HepG2 (cell line): Measurements from ENCODE around the gene HSD3B1. TPM values are rescaled to one million over a fixed set of nuclear protein-coding genes. Genes with fewer than 3 reads are reported as not detected.

Experiments used
- ATAC-seq: fragments of 200-7000 bp; cut with Tn5 transposase; 3 replicates; pipeline ENCODE4 v1.9.1; 2020; ENCODE audit warnings: mild to moderate bottlenecking, moderate library complexity
- BruUV-seq: library from RNA; stranded (reverse); fragments of 400-500 nt; replicated peaks from 2 replicates; lab custom pipeline; 2021; lab: Mats Ljungman, UMichigan
- CTCF ChIA-PET: fragments of 300-600 bp; formaldehyde crosslinking; extraction: SDS; loops from one replicate; lab custom pipeline; 2021; ENCODE audit warnings: low total read pairs, inconsistent platforms, low intra/inter-chr PET ratio; lab: Yijun Ruan, JAX
- POLR2A ChIA-PET: fragments of 350-600 bp; sonication (Branson Sonifier 250); formaldehyde crosslinking; loops from one replicate; lab custom pipeline; 2020; ENCODE audit warnings: antibody characterized with exemption, inconsistent platforms; lab: Yijun Ruan, JAX
- DNase-seq: peaks from one replicate; pipeline ENCODE4 v3.0.0-alpha.2; 2015; ENCODE audit warnings: low spot score
- FAIRE-seq: peaks from 3 replicates; lab custom pipeline; 2011; peaks lifted over from hg19 to GRCh38; lab: Jason Lieb, UNC
- H2AFZ ChIP-seq: one replicate; pipeline ENCODE4 v1.6.1; 2011; ENCODE audit warnings: low read length, inconsistent platforms
- H3K27ac ChIP-seq: fragments of 300-600 bp; 3 replicates; pipeline ENCODE4 v1.8.0; 2011; ENCODE audit warnings: mixed run types, mild to moderate bottlenecking, mixed read lengths, low read length, inconsistent platforms; ENCODE audit not compliant: insufficient read depth; ENCODE audit errors: extremely low read length
- H3K27me3 ChIP-seq, 2 experiments: fragments of 200-600 bp in 1 of 2; 2 replicates in 1 of 2; 3 replicates in 1 of 2; pipeline versions ENCODE4 v1.6.0 to v1.8.0; 2011; ENCODE audit warnings: low read length in 2 of 2, mild to moderate bottlenecking in 2 of 2, moderate library complexity in 2 of 2, inconsistent platforms in 1 of 2; ENCODE audit not compliant: insufficient read depth in 2 of 2, control insufficient read depth in 1 of 2
- H3K36me3 ChIP-seq, 2 experiments: fragments of 200-600 bp in 1 of 2; replicated peaks in 1 of 2; 2 replicates in 1 of 2; 3 replicates in 1 of 2; pipeline versions ENCODE4 v1.5.1 to v1.8.0; 2011; ENCODE audit warnings: low read length in 2 of 2, inconsistent platforms in 1 of 2; ENCODE audit not compliant: insufficient read depth in 2 of 2, control insufficient read depth in 1 of 2
- H3K4me1 ChIP-seq: 2 replicates; pipeline ENCODE4 v1.5.1; 2012; ENCODE audit warnings: low read length, inconsistent platforms; ENCODE audit not compliant: insufficient read depth
- H3K4me2 ChIP-seq: 2 replicates; pipeline ENCODE4 v1.6.0; 2011; ENCODE audit warnings: low read depth, low read length, inconsistent platforms
- H3K4me3 ChIP-seq, 3 experiments: fragments of 200-600 bp in 1 of 3; sonication (generic), shearing (Covaris generic) in 1 of 3; replicated peaks in 1 of 3; 2 replicates each; pipeline ENCODE4 v1.5.1; 2011 to 2016; ENCODE audit warnings: low read length in 3 of 3, inconsistent platforms in 2 of 3, low read depth in 2 of 3, mild to moderate bottlenecking in 2 of 3, control low read depth in 1 of 3, mixed read lengths in 1 of 3; ENCODE audit not compliant: insufficient read depth in 1 of 3
- H3K79me2 ChIP-seq: one replicate; pipeline ENCODE4 v1.6.1; 2011; ENCODE audit warnings: low read length, inconsistent platforms; ENCODE audit not compliant: insufficient read depth
- H3K9ac ChIP-seq: 2 replicates; pipeline ENCODE4 v1.6.0; 2011; ENCODE audit warnings: mild to moderate bottlenecking, low read depth, low read length, inconsistent platforms; ENCODE audit not compliant: insufficient read depth
- H3K9me3 ChIP-seq: 2 replicates; pipeline ENCODE4 v1.5.1; 2012; ENCODE audit warnings: mild to moderate bottlenecking, low read length
- H4K20me1 ChIP-seq: 2 replicates; pipeline ENCODE4 v1.6.0; 2011; ENCODE audit warnings: inconsistent platforms, mild to moderate bottlenecking, low read length, moderate library complexity; ENCODE audit not compliant: insufficient read depth
- AHR ChIP-seq: IDR thresholded peaks from 2 replicates; pipeline ENCODE4 v1.6.1; 2018; ENCODE audit warnings: missing genetic modification reagents, missing compliant biosample characterization
- BCL3 ChIP-seq: sonication (generic); formaldehyde crosslinking; IDR thresholded peaks from 2 replicates; pipeline ENCODE4 v1.5.1; 2020; ENCODE audit warnings: mild to moderate bottlenecking, missing genetic modification reagents, moderate library complexity
- BHLHE40 ChIP-seq: IDR thresholded peaks from 2 replicates; pipeline ENCODE4 v1.6.1; 2011; ENCODE audit warnings: low read length, improper control_type of control experiment
- HMG20A ChIP-seq: IDR thresholded peaks from 2 replicates; pipeline ENCODE4 v1.6.1; 2016; ENCODE audit warnings: borderline replicate concordance
- MED8 ChIP-seq: sonication (generic); formaldehyde crosslinking; IDR thresholded peaks from 2 replicates; pipeline ENCODE4 v1.8.1; 2023; ENCODE audit warnings: mild to moderate bottlenecking, missing genetic modification reagents; ENCODE audit not compliant: insufficient replicate concordance
- RBAK ChIP-seq: sonication (generic); formaldehyde crosslinking; IDR thresholded peaks from 2 replicates; pipeline ENCODE4 v1.5.1; 2020; ENCODE audit warnings: mild to moderate bottlenecking, missing genetic modification reagents
- SIX1 ChIP-seq: sonication (generic); formaldehyde crosslinking; IDR thresholded peaks from 2 replicates; pipeline ENCODE4 v1.4.0; 2020; ENCODE audit warnings: missing genetic modification reagents, borderline replicate concordance
- SOX6 ChIP-seq, 2 experiments: fragments of 450-650 bp in 1 of 2; sonication (generic) in 1 of 2; formaldehyde crosslinking in 1 of 2; IDR thresholded peaks; 2 replicates each; pipeline versions ENCODE4 v1.4.0 to v1.6.1; 2017 to 2020; ENCODE audit warnings: antibody characterized with exemption in 1 of 2, mild to moderate bottlenecking in 1 of 2, missing genetic modification reagents in 1 of 2
- SP140L ChIP-seq: sonication (generic); formaldehyde crosslinking; IDR thresholded peaks from 2 replicates; pipeline ENCODE4 v1.4.0; 2020; ENCODE audit warnings: missing genetic modification reagents, borderline replicate concordance
- STAG1 ChIP-seq: sonication (generic); formaldehyde crosslinking; IDR thresholded peaks from 2 replicates; pipeline ENCODE4 v1.4.0; 2020; ENCODE audit warnings: missing genetic modification reagents
- ZNF12 ChIP-seq: sonication (generic); formaldehyde crosslinking; IDR thresholded peaks from 2 replicates; pipeline ENCODE4 v1.5.0; 2020; ENCODE audit warnings: missing genetic modification reagents
- ZSCAN21 ChIP-seq: sonication (generic); formaldehyde crosslinking; IDR thresholded peaks from 2 replicates; pipeline ENCODE4 v1.8.0; 2022; ENCODE audit warnings: mild to moderate bottlenecking, missing genetic modification reagents, moderate library complexity, borderline replicate concordance
- WGBS: methylation state at CpG from one replicate; pipeline ENCODE4 v1.1.6; 2017; ENCODE audit warnings: low lambda C conversion rate; 5-methylcytosine and 5-hydroxymethylcytosine counted together
- in situ Hi-C: cut with HindIII; loops from 2 replicates; pipeline ENCODE4 v1.10.0; 2017; ENCODE audit warnings: low pct_unique_long_range_greater_than_20kb; ENCODE audit not compliant: extremely low pct_ligation_motif_present
- intact Hi-C: fragments of 100-400 bp; cut with micrococcal nuclease; formaldehyde crosslinking; loops from one replicate; pipeline ENCODE4 v1.10.0; 2022; ENCODE audit not compliant: unreplicated experiment
- polyA plus RNA-seq, 8 experiments: library from polyadenylated mRNA; depleted of rRNA in 3 of 8; stranded (reverse) in 7 of 8; unstranded in 1 of 8; fragments of >200 nt; fragmentation: Illumina TruSeq in 4 of 8; extraction: Trizol in 4 of 8; gene quantifications; 2 replicates each; pipeline versions ENCODE4 v1.2.1 to v1.2.3, GENCODE V29; 2011 to 2016; ENCODE audit warnings: low read depth in 4 of 8, missing spikeins in 1 of 8, mixed read lengths in 1 of 8; ENCODE audit not compliant: insufficient read depth in 1 of 8
- total RNA-seq, 5 experiments: library from RNA; depleted of rRNA; stranded (reverse); fragments of >200 nt; fragmentation: Illumina TruSeq; extraction: Trizol; gene quantifications; 2 replicates each; pipeline ENCODE4 v1.2.3, GENCODE V29; 2016; ENCODE audit warnings: low read depth in 1 of 5
- TF ChIP-seq, protein P1 (sequence below): sonication (generic); formaldehyde crosslinking; IDR thresholded peaks from 2 replicates; pipeline ENCODE4 v1.9.0; 2022; ENCODE audit warnings: missing genetic modification reagents, mild to moderate bottlenecking, borderline replicate concordance
- TF ChIP-seq, protein P2 (sequence below): sonication (generic); formaldehyde crosslinking; conservative IDR thresholded peaks from 2 replicates; pipeline ENCODE4 v1.8.1; 2023; ENCODE audit warnings: missing genetic modification reagents

The HSD3B1 gene
- total and polyA plus RNA-seq, 2 of the 13 experiments (the other 11 are each of a cell fraction or from before 2014, with no cell fraction given): not detected

GRCh38 chr1:119537966-119538365, 31.0 kb downstream of the HSD3B1 start:
- in situ Hi-C loops (no loop called here), intact Hi-C loops (no loop called here)
- Histone ChIP-seq H3K9ac (no peak overlapping the region), H2AFZ (no peak overlapping the region), H3K9me3 (no peaks in the 10 kb centered on the region), H3K27me3 (no peaks in the 10 kb centered on the region), H3K4me2 (no peak overlapping the region), H3K79me2 (no peaks in the 10 kb centered on the region), H3K4me3 (no peak overlapping the region), H3K4me1 (peaks cover 6% of the 10 kb centered on the region; the same call in 1 of the 2 replicates), H3K36me3 (no peaks in the 10 kb centered on the region), H3K27ac (no peak overlapping the region), H4K20me1 (no peaks in the 10 kb centered on the region)
- ATAC-seq (no peak), FAIRE-seq (no peak), DNase-seq (no peak)
- TF ChIP-seq ZNF12 (no peak), ZSCAN21 (CRISPR knock-in tag) (no peak), AHR (CRISPR knock-in tag) (no peak), HMG20A (no peak), MED8 (CRISPR knock-in tag) (no peak), RBAK (CRISPR knock-in tag) (no peak), SOX6 (IDR thresholded peaks at IDR 0.05) (no peak), SOX6 (CRISPR knock-in tag; IDR thresholded peaks at IDR 0.05) (no peak), STAG1 (no peak), BCL3 (CRISPR knock-in tag) (no peak), BHLHE40 (no peak), SP140L (no peak), SIX1 (CRISPR knock-in tag) (no peak)
- TF ChIP-seq, protein P1, sequence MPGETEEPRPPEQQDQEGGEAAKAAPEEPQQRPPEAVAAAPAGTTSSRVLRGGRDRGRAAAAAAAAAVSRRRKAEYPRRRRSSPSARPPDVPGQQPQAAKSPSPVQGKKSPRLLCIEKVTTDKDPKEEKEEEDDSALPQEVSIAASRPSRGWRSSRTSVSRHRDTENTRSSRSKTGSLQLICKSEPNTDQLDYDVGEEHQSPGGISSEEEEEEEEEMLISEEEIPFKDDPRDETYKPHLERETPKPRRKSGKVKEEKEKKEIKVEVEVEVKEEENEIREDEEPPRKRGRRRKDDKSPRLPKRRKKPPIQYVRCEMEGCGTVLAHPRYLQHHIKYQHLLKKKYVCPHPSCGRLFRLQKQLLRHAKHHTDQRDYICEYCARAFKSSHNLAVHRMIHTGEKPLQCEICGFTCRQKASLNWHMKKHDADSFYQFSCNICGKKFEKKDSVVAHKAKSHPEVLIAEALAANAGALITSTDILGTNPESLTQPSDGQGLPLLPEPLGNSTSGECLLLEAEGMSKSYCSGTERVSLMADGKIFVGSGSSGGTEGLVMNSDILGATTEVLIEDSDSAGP (CRISPR knock-in tag): no peak
- TF ChIP-seq, protein P2, sequence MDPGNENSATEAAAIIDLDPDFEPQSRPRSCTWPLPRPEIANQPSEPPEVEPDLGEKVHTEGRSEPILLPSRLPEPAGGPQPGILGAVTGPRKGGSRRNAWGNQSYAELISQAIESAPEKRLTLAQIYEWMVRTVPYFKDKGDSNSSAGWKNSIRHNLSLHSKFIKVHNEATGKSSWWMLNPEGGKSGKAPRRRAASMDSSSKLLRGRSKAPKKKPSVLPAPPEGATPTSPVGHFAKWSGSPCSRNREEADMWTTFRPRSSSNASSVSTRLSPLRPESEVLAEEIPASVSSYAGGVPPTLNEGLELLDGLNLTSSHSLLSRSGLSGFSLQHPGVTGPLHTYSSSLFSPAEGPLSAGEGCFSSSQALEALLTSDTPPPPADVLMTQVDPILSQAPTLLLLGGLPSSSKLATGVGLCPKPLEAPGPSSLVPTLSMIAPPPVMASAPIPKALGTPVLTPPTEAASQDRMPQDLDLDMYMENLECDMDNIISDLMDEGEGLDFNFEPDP (CRISPR knock-in tag): no peak
- no TSS peak for BruUV-seq
- 0% methylated on average over 3 of the region's 3 CpGs for WGBS
- ChIA-PET CTCF (no interaction called here), POLR2A (no interaction called here)
